Karpas-422 (cell line): ENCODE results near the gene TRIM56. TPM values are rescaled to one million over a fixed set of nuclear protein-coding genes. Genes with fewer than 3 reads are reported as not detected.
A peak's percentile ranks its signal among the peaks of the same experiment; 100 is the strongest.
"Not testable (repeated sequence)": the region's sequence is repeated elsewhere in the genome, so short reads cannot be mapped to it uniquely, and the experiment has no call there.

Experiments used
- DNase-seq: peaks from one replicate; pipeline ENCODE4 v3.0.0-alpha.2; 2015
- H2AFZ ChIP-seq: fragments of 200-600 bp; sonication (generic); 2 replicates; pipeline ENCODE4 v1.6.1; 2014; ENCODE audit warnings: antibody characterized with exemption, low read length, mixed read lengths
- H3K27ac ChIP-seq: fragments of 200-600 bp; sonication (generic); 2 replicates; pipeline ENCODE4 v1.5.1; 2014; ENCODE audit warnings: mild to moderate bottlenecking, low read length, moderate library complexity
- H3K27me3 ChIP-seq: fragments of 200-600 bp; sonication (generic); 2 replicates; pipeline ENCODE4 v1.6.1; 2014; ENCODE audit warnings: low read length, mixed read lengths
- H3K36me3 ChIP-seq: fragments of 200-600 bp; sonication (generic); 2 replicates; pipeline ENCODE4 v1.6.1; 2014; ENCODE audit warnings: low read length, mixed read lengths; ENCODE audit not compliant: insufficient read depth
- H3K4me1 ChIP-seq: fragments of 200-600 bp; sonication (generic); 2 replicates; pipeline ENCODE4 v1.6.1; 2014; ENCODE audit warnings: mild to moderate bottlenecking, low read length, mixed read lengths
- H3K4me2 ChIP-seq: fragments of 200-600 bp; sonication (generic); 2 replicates; pipeline ENCODE4 v1.6.1; 2014; ENCODE audit warnings: low read length, low read depth, mild to moderate bottlenecking; ENCODE audit not compliant: poor library complexity, severe bottlenecking
- H3K4me3 ChIP-seq: fragments of 200-600 bp; sonication (generic); 2 replicates; pipeline ENCODE4 v1.5.1; 2014; ENCODE audit warnings: mild to moderate bottlenecking, antibody characterized with exemption, low read length, mixed read lengths
- H3K79me2 ChIP-seq: fragments of 200-600 bp; sonication (generic); 2 replicates; pipeline ENCODE4 v1.6.1; 2014; ENCODE audit warnings: mild to moderate bottlenecking, low read length, mixed read lengths
- H3K9ac ChIP-seq: fragments of 200-600 bp; sonication (generic); 2 replicates; pipeline ENCODE4 v1.6.0; 2014; ENCODE audit warnings: low read length
- H3K9me2 ChIP-seq: fragments of 200-600 bp; sonication (generic), shearing (Covaris generic); replicated peaks from 2 replicates; pipeline ENCODE4 v1.6.0; 2014; ENCODE audit warnings: mild to moderate bottlenecking, low read length, moderate library complexity; ENCODE audit not compliant: insufficient read depth
- H3K9me3 ChIP-seq: fragments of 300-700, 200-600 bp; sonication (generic); 2 replicates; pipeline ENCODE4 v1.6.1; 2014; ENCODE audit warnings: low read length, mixed read lengths
- H4K20me1 ChIP-seq: fragments of 200-600 bp; sonication (generic); 2 replicates; pipeline ENCODE4 v1.6.1; 2014; ENCODE audit warnings: mild to moderate bottlenecking, antibody characterized with exemption, low read length, low read depth; ENCODE audit not compliant: insufficient read depth
- total RNA-seq: library from RNA; depleted of rRNA; stranded (reverse); fragments of >200 nt; shearing (Covaris generic); gene quantifications from 2 replicates; pipeline ENCODE4 v1.2.3, GENCODE V29; 2014; ENCODE audit warnings: low replicate concordance

The TRIM56 gene
- total RNA-seq, 1 experiment from 2014 or later: 8.1 TPM

- no peak overlapping the region for H3K4me2 ChIP-seq
- no peaks in the 10 kb centered on the region for H3K79me2 ChIP-seq
- no peaks in the 10 kb centered on the region for H3K9me3 ChIP-seq
- no peaks in the 10 kb centered on the region for H3K4me1 ChIP-seq
- no peaks in the 10 kb centered on the region for H3K27me3 ChIP-seq
- H3K4me3 ChIP-seq: no peak overlapping the region
- H4K20me1 ChIP-seq: no peaks in the 10 kb centered on the region
- H3K9ac ChIP-seq: no peak overlapping the region
- H3K36me3 ChIP-seq: no peaks in the 10 kb centered on the region
- no peaks in the 10 kb centered on the region for H3K9me2 ChIP-seq
- DNase-seq: no peak
- H2AFZ ChIP-seq: no peak overlapping the region
- H3K27ac ChIP-seq: no peak overlapping the region
Measured at GRCh38 chr7:101112233-101112632, 27.0 kb downstream of the TRIM56 start.

- not testable (repeated sequence) for H3K27me3 ChIP-seq, H4K20me1 ChIP-seq, H3K9me2 ChIP-seq, H3K79me2 ChIP-seq, H3K9me3 ChIP-seq, H3K4me2 ChIP-seq, H3K27ac ChIP-seq, H3K36me3 ChIP-seq, H3K4me1 ChIP-seq, DNase-seq, H2AFZ ChIP-seq, H3K4me3 ChIP-seq, H3K9ac ChIP-seq
Measured at GRCh38 chr7:101113140-101113539, 27.9 kb downstream of the TRIM56 start.

- no peak for DNase-seq
- Histone ChIP-seq H3K4me3 (no peak overlapping the region), H3K9me2 (no peaks in the 10 kb centered on the region), H3K9ac (no peak overlapping the region), H3K9me3 (no peaks in the 10 kb centered on the region), H4K20me1 (no peaks in the 10 kb centered on the region), H3K27me3 (no peaks in the 10 kb centered on the region), H3K4me2 (no peak overlapping the region), H2AFZ (no peak overlapping the region), H3K36me3 (no peaks in the 10 kb centered on the region), H3K27ac (no peak overlapping the region), H3K4me1 (no peaks in the 10 kb centered on the region), H3K79me2 (no peaks in the 10 kb centered on the region)
Measured at GRCh38 chr7:101113836-101114235, 28.6 kb downstream of the TRIM56 start.

GRCh38 chr7:101114492-101114891 is 29.2 kb downstream of the TRIM56 start:
- H3K4me2 ChIP-seq: no peak overlapping the region
- H3K9me2 ChIP-seq: no peaks in the 10 kb centered on the region
- H3K9me3 ChIP-seq: no peaks in the 10 kb centered on the region
- H3K79me2 ChIP-seq: no peaks in the 10 kb centered on the region
- no peak overlapping the region for H2AFZ ChIP-seq
- no peak overlapping the region for H3K27ac ChIP-seq
- H3K4me1 ChIP-seq: no peaks in the 10 kb centered on the region
- no peaks in the 10 kb centered on the region for H3K27me3 ChIP-seq
- DNase-seq: peak; percentile 9
- H3K36me3 ChIP-seq: no peaks in the 10 kb centered on the region
- H4K20me1 ChIP-seq: no peaks in the 10 kb centered on the region
- H3K4me3 ChIP-seq: no peak overlapping the region
- H3K9ac ChIP-seq: no peak overlapping the region

DNA sequence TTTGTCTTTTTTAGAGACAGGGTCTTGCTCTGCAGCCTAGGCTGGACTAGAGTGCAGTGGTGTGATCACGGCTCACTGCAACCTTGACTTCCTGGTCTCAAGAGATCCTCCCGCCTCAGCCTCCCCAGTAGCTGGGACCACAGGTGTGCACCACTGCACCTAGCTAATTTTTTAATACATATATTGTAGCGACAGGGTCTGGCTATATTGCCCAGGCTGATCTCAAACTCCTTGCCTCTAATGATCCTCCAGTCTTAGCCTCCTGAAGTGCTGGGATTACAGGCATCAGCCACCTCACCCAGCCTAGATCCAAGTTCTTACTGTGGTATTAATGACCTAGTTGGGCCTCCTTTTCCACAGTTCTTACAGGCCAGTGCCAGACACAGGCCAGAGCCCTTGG is 29.9 kb downstream of the TRIM56 start:
- no peaks in the 10 kb centered on the region for H3K27me3 ChIP-seq
- H3K4me1 ChIP-seq: no peaks in the 10 kb centered on the region
- H3K4me2 ChIP-seq: no peak overlapping the region
- no peaks in the 10 kb centered on the region for H3K9me2 ChIP-seq
- DNase-seq: no peak
- H4K20me1 ChIP-seq: no peaks in the 10 kb centered on the region
- H3K27ac ChIP-seq: no peak overlapping the region
- H2AFZ ChIP-seq: no peak overlapping the region
- H3K4me3 ChIP-seq: no peak overlapping the region
- H3K9me3 ChIP-seq: no peaks in the 10 kb centered on the region
- H3K9ac ChIP-seq: no peak overlapping the region
- no peaks in the 10 kb centered on the region for H3K79me2 ChIP-seq
- no peaks in the 10 kb centered on the region for H3K36me3 ChIP-seq

- H2AFZ ChIP-seq: no peak overlapping the region
- H3K4me2 ChIP-seq: no peak overlapping the region
- H3K9me2 ChIP-seq: no peaks in the 10 kb centered on the region
- no peak overlapping the region for H3K4me3 ChIP-seq
- no peaks in the 10 kb centered on the region for H3K36me3 ChIP-seq
- H3K79me2 ChIP-seq: no peaks in the 10 kb centered on the region
- H3K27me3 ChIP-seq: no peaks in the 10 kb centered on the region
- H3K27ac ChIP-seq: no peak overlapping the region
- no peak for DNase-seq
- no peaks in the 10 kb centered on the region for H3K4me1 ChIP-seq
- H3K9ac ChIP-seq: no peak overlapping the region
- no peaks in the 10 kb centered on the region for H3K9me3 ChIP-seq
- H4K20me1 ChIP-seq: no peaks in the 10 kb centered on the region
Measured at GRCh38 chr7:101116898-101117297, 31.6 kb downstream of the TRIM56 start.

DNA sequence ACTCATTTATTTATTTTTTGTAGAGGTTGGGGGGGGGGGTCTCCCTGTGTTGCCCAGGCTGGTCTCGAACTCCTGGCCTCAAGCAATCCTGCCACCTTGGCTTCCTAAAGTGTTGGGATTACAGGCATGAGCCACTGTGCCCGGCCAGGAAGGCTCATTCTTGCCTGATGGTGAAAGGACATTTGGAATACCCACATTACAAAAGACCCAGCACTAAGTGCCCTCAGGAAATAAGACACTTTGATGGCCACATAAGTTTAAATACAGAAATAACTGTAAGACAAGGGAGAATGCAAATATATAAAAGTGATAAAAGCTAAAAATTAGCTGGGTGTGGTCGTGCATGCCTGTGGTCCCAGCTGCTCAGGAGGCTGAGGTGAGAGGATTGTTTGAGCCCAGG is 33.6 kb downstream of the TRIM56 start:
- H3K27ac ChIP-seq: no peak overlapping the region
- no peak for DNase-seq
- H4K20me1 ChIP-seq: no peaks in the 10 kb centered on the region
- H3K9ac ChIP-seq: no peak overlapping the region
- no peak overlapping the region for H3K4me3 ChIP-seq
- H3K9me2 ChIP-seq: no peaks in the 10 kb centered on the region
- H3K27me3 ChIP-seq: no peaks in the 10 kb centered on the region
- H3K79me2 ChIP-seq: no peaks in the 10 kb centered on the region
- H3K4me1 ChIP-seq: no peaks in the 10 kb centered on the region
- H2AFZ ChIP-seq: no peak overlapping the region
- H3K4me2 ChIP-seq: no peak overlapping the region
- no peaks in the 10 kb centered on the region for H3K9me3 ChIP-seq
- no peaks in the 10 kb centered on the region for H3K36me3 ChIP-seq

DNA sequence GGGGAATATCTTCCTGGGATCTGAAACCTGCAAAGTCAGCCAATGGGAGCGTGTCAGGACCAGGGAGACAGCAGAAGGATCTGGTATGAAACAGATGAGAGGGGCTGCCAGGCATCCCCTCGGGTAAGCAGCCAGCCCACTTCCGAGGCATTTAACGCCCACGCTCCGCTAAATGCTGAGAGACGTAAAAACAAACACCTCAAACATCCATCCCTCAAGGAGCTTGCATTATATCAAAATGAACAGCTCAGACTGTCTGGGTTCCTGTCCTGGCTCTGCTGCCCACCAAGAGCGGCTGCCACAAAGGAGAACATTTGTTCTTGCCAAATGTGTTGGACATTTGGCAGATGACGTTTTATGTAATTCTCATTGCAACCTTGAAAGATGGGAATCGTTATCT is 34.6 kb downstream of the TRIM56 start:
- Histone ChIP-seq H3K4me3 (no peak overlapping the region), H3K27ac (no peak overlapping the region), H3K9me2 (no peaks in the 10 kb centered on the region), H2AFZ (no peak overlapping the region), H3K36me3 (no peaks in the 10 kb centered on the region), H3K9me3 (no peaks in the 10 kb centered on the region), H4K20me1 (no peaks in the 10 kb centered on the region), H3K9ac (no peak overlapping the region), H3K27me3 (no peaks in the 10 kb centered on the region), H3K79me2 (no peaks in the 10 kb centered on the region), H3K4me2 (no peak overlapping the region), H3K4me1 (no peaks in the 10 kb centered on the region)
- no peak for DNase-seq

- Histone ChIP-seq H3K9ac (no peak overlapping the region), H3K4me1 (no peaks in the 10 kb centered on the region), H3K4me3 (no peak overlapping the region), H3K4me2 (no peak overlapping the region), H3K79me2 (no peaks in the 10 kb centered on the region), H4K20me1 (no peaks in the 10 kb centered on the region), H3K36me3 (no peaks in the 10 kb centered on the region), H2AFZ (no peak overlapping the region), H3K27ac (no peak overlapping the region), H3K27me3 (no peaks in the 10 kb centered on the region), H3K9me2 (no peaks in the 10 kb centered on the region), H3K9me3 (no peaks in the 10 kb centered on the region)
- DNase-seq: no peak
Measured at GRCh38 chr7:101120315-101120714, 35.0 kb downstream of the TRIM56 start.
